ENCODE data around the gene GNG2. TPM values are rescaled to one million over a fixed set of nuclear protein-coding genes. Genes with fewer than 3 reads are reported as not detected.

Gene GNG2
- total RNA-seq, 2 donors from 2014 or later, result 47.9 to 51.6 TPM

GRCh38 chr14:51860825-51861499 lies 550 bp downstream of the GNG2 start:
- Mint-ChIP-seq H3K4me1 (peaks cover 50% of the 10 kb centered on the region), H3K36me3 (ENCODE audit: low read depth) (no peaks in the 10 kb centered on the region), H3K27ac (no peak overlapping the region), H3K9me3 (no peaks in the 10 kb centered on the region), H3K27me3 (ENCODE audit: insufficient read depth) (peaks cover 17% of the 10 kb centered on the region), H3K4me3 (peak overlapping the region; percentile 76)
- Histone ChIP-seq H3K4me3 (ENCODE audit: low read length) (peak overlapping the region; percentile 89), H3K9ac (ENCODE audit: extremely low read depth, low read length, poor library complexity, severe bottlenecking) (peak overlapping the region; percentile 66), H3K4me1 (ENCODE audit: control insufficient read depth, insufficient read depth, low read length) (peaks cover 11% of the 10 kb centered on the region), H3K36me3 (ENCODE audit: control insufficient read depth, insufficient read depth, low read length) (no peaks in the 10 kb centered on the region), H3K9me3 (ENCODE audit: control insufficient read depth, low read length) (no peaks in the 10 kb centered on the region), H3K27ac (ENCODE audit: low read depth, low read length) (peak overlapping the region; percentile 78), H3K27me3 (ENCODE audit: control insufficient read depth, insufficient read depth, low read length, poor library complexity, severe bottlenecking) (no peaks in the 10 kb centered on the region)
- WGBS, 2 experiments (ENCODE audit: insufficient coverage in 1 of 2, insufficient read length in 1 of 2), result 8% methylated on average over 5 to 10 of the region's 12 CpGs
- TF ChIP-seq CTCF (conservative IDR thresholded peaks at IDR 0.05), result no peak
- no peak for DNase-seq

- Histone ChIP-seq H3K9me3 (ENCODE audit: control insufficient read depth, low read length) (no peaks in the 10 kb centered on the region), H3K4me3 (ENCODE audit: low read length) (peak overlapping the region; percentile 89), H3K27ac (ENCODE audit: low read depth, low read length) (peak overlapping the region; percentile 34), H3K9ac (ENCODE audit: extremely low read depth, low read length, poor library complexity, severe bottlenecking) (no peak overlapping the region), H3K4me1 (ENCODE audit: control insufficient read depth, insufficient read depth, low read length) (peaks cover 11% of the 10 kb centered on the region), H3K27me3 (ENCODE audit: control insufficient read depth, insufficient read depth, low read length, poor library complexity, severe bottlenecking) (no peaks in the 10 kb centered on the region), H3K36me3 (ENCODE audit: control insufficient read depth, insufficient read depth, low read length) (no peaks in the 10 kb centered on the region)
- TF ChIP-seq CTCF (conservative IDR thresholded peaks at IDR 0.05), result no peak
- Mint-ChIP-seq H3K4me3 (peak overlapping the region; percentile 76), H3K27me3 (ENCODE audit: insufficient read depth) (peaks cover 17% of the 10 kb centered on the region), H3K4me1 (peaks cover 50% of the 10 kb centered on the region), H3K9me3 (no peaks in the 10 kb centered on the region), H3K36me3 (ENCODE audit: low read depth) (no peaks in the 10 kb centered on the region), H3K27ac (no peak overlapping the region)
- no peak for DNase-seq
- WGBS, 2 experiments (ENCODE audit: insufficient coverage in 1 of 2, insufficient read length in 1 of 2), result 87 to 93% methylated on average over 5 of the region's 5 CpGs
These were observed 1.9 kb downstream of the GNG2 start for GRCh38 chr14:51862176-51862796.

DNA sequence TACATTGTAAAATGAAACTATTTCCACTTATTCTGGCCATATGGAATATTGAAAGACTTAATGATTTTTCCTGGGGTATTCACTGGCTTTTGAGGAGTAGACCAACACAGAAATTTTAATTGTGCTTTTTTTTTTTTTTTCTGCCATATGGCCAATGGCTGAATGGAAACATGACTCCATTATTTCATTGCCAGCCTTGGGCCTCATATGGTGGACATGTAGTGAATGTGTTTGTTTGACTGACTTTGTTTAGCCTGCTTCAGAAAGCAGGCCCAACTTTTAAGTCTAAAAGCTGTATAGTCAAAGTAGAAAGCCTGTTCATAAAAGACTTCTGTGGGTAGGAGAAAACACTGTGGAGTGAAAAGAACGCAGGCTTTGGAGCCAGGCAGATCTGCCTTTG lies 2.4 kb downstream of the GNG2 start:
- H3K4me1 Mint-ChIP-seq, result peaks cover 50% of the 10 kb centered on the region
- WGBS, 2 experiments (ENCODE audit: insufficient coverage in 1 of 2, insufficient read length in 1 of 2), result 100% methylated on average over 1 of the region's 1 CpG
- H3K36me3 Mint-ChIP-seq (ENCODE audit: low read depth), result no peaks in the 10 kb centered on the region
- Histone ChIP-seq H3K27ac (ENCODE audit: low read depth, low read length) (peak overlapping the region; percentile 34), H3K9ac (ENCODE audit: extremely low read depth, low read length, poor library complexity, severe bottlenecking) (no peak overlapping the region), H3K4me1 (ENCODE audit: control insufficient read depth, insufficient read depth, low read length) (peaks cover 11% of the 10 kb centered on the region), H3K9me3 (ENCODE audit: control insufficient read depth, low read length) (no peaks in the 10 kb centered on the region), H3K27me3 (ENCODE audit: control insufficient read depth, insufficient read depth, low read length, poor library complexity, severe bottlenecking) (no peaks in the 10 kb centered on the region), H3K4me3 (ENCODE audit: low read length) (peak overlapping the region; percentile 89), H3K36me3 (ENCODE audit: control insufficient read depth, insufficient read depth, low read length) (no peaks in the 10 kb centered on the region)
- no peak overlapping the region for H3K27ac Mint-ChIP-seq
- H3K4me3 Mint-ChIP-seq, result peak overlapping the region; percentile 76
- DNase-seq, result no peak
- H3K9me3 Mint-ChIP-seq, result no peaks in the 10 kb centered on the region
- peaks cover 17% of the 10 kb centered on the region for H3K27me3 Mint-ChIP-seq (ENCODE audit: insufficient read depth)
- TF ChIP-seq CTCF (conservative IDR thresholded peaks at IDR 0.05), result no peak
